Measurements from ENCODE around the gene ZC3H12D. TPM values are rescaled to one million over a fixed set of nuclear protein-coding genes. Genes with fewer than 3 reads are reported as not detected.

Gene ZC3H12D
- total and polyA plus RNA-seq, 2 donors (not counting 1 experiment from before 2014, with no cell fraction given) = 63.1 to 190 TPM

GRCh38 chr6:149435919-149436586, 48.8 kb downstream of the ZC3H12D start:
- WGBS (ENCODE audit: insufficient coverage) = 98% methylated on average over 13 of the region's 13 CpGs
- Histone ChIP-seq H3K9me3 (ENCODE audit: control extremely low read depth in 1 of 3, control insufficient read depth in 2 of 3, insufficient read depth in 1 of 3, low read length in 2 of 3) (no peaks in the 10 kb centered on the region), H3K4me3 (ENCODE audit: control extremely low read depth in 1 of 5, extremely low read depth in 1 of 5, insufficient read depth in 1 of 5, low read depth in 2 of 5, low read length in 4 of 5) (no peak overlapping the region), H3K79me2 (ENCODE audit: control insufficient read depth, insufficient read depth, low read length) (no peaks in the 10 kb centered on the region), H3K4me2 (replicated peaks; ENCODE audit: low read depth, low read length, poor library complexity, severe bottlenecking) (no peak overlapping the region), H2AFZ (ENCODE audit: insufficient read depth, low read depth, low read length, poor library complexity, severe bottlenecking) (no peak overlapping the region), H3K27me3 (replicated peaks in 1 of 4; ENCODE audit: control extremely low read depth in 1 of 4, control insufficient read depth in 3 of 4, insufficient read depth in 4 of 4, low read length in 3 of 4) (no peaks in the 10 kb centered on the region), H3K36me3 (replicated peaks in 1 of 2; ENCODE audit: control extremely low read depth in 1 of 2, control insufficient read depth in 1 of 2, extremely low read depth in 1 of 2, insufficient read depth in 2 of 2, low read length in 1 of 2) (no peaks in the 10 kb centered on the region), H4K20me1 (ENCODE audit: control insufficient read depth, insufficient read depth, low read length, poor library complexity, severe bottlenecking) (no peaks in the 10 kb centered on the region), H3K27ac (ENCODE audit: low read length in 2 of 2) (no peak overlapping the region), H3K9ac (ENCODE audit: low read length) (no peak overlapping the region), H3K4me1 (ENCODE audit: control insufficient read depth in 2 of 2, insufficient read depth in 2 of 2, low read length in 2 of 2) (peaks cover 6 to 11% of the 10 kb centered on the region in 2 donors)
- no peaks in the 10 kb centered on the region for H3K9me3 Mint-ChIP-seq (ENCODE audit: insufficient read depth)
- ChIA-PET CTCF (interaction anchor here (5.7 to 8.4 kb wide), 3 partner anchors 80 to 407 kb away, joined by 104 to 201 read pairs (median 114); no protein-coding TSS in a partner anchor), POLR2A (interaction anchor here (0.6 kb wide), 1 partner anchor 370 kb away, joined by 8 read pairs; no protein-coding TSS in a partner anchor)
- no peaks in the 10 kb centered on the region for H3K27me3 Mint-ChIP-seq
- intact Hi-C loops (cut with micrococcal nuclease) = no loop called here
- H3K27ac Mint-ChIP-seq = no peak overlapping the region
- H3K4me3 Mint-ChIP-seq = no peak overlapping the region
- TF ChIP-seq EZH2 (IDR thresholded peaks at IDR 0.05; ENCODE audit: borderline replicate concordance, insufficient read depth, low read depth, low read length, poor library complexity, severe bottlenecking) (no peak), CTCF (IDR thresholded peaks at IDR 0.05) (no peak)
- DNase-seq = no peak
- no peak for ATAC-seq (ENCODE audit: low read depth)
- peaks cover 33% of the 10 kb centered on the region for H3K4me1 Mint-ChIP-seq

- DNase-seq (no peak), ATAC-seq (ENCODE audit: low read depth) (no peak)
- H3K4me3 Mint-ChIP-seq = no peak overlapping the region
- H3K79me2 ChIP-seq (ENCODE audit: control insufficient read depth, insufficient read depth, low read length) = no peaks in the 10 kb centered on the region
- CTCF ChIA-PET = interaction anchor here (0.7 to 8.4 kb wide), 15 partner anchors 9 to 856 kb away, joined by 3 to 201 read pairs (median 19); no protein-coding TSS in a partner anchor
- H3K27ac ChIP-seq (ENCODE audit: low read length in 2 of 2) = no peak overlapping the region
- no CpG with 5 or more reads among the region's 1 CpG for WGBS (ENCODE audit: insufficient coverage)
- POLR2A ChIA-PET = interaction anchor here (0.5 to 2.5 kb wide), 2 partner anchors 117 to 244 kb away, joined by 4 to 10 read pairs; partner anchors contain the start of gene TAB2
- peaks cover under 1 to 10% of the 10 kb centered on the region in 2 donors for H3K4me1 ChIP-seq (ENCODE audit: control insufficient read depth in 2 of 2, insufficient read depth in 2 of 2, low read length in 2 of 2)
- no peak for TF ChIP-seq CTCF (IDR thresholded peaks at IDR 0.05)
- no peak for TF ChIP-seq EZH2 (IDR thresholded peaks at IDR 0.05; ENCODE audit: borderline replicate concordance, insufficient read depth, low read depth, low read length, poor library complexity, severe bottlenecking)
- no peak overlapping the region for H3K4me3 ChIP-seq (ENCODE audit: control extremely low read depth in 1 of 5, extremely low read depth in 1 of 5, insufficient read depth in 1 of 5, low read depth in 2 of 5, low read length in 4 of 5)
- no peak overlapping the region for H2AFZ ChIP-seq (ENCODE audit: insufficient read depth, low read depth, low read length, poor library complexity, severe bottlenecking)
- H3K36me3 ChIP-seq (replicated peaks in 1 of 2; ENCODE audit: control extremely low read depth in 1 of 2, control insufficient read depth in 1 of 2, extremely low read depth in 1 of 2, insufficient read depth in 2 of 2, low read length in 1 of 2) = no peaks in the 10 kb centered on the region
- H3K27me3 ChIP-seq (replicated peaks in 1 of 4; ENCODE audit: control extremely low read depth in 1 of 4, control insufficient read depth in 3 of 4, insufficient read depth in 4 of 4, low read length in 3 of 4) = no peaks in the 10 kb centered on the region
- no peak overlapping the region for H3K9ac ChIP-seq (ENCODE audit: low read length)
- H3K4me1 Mint-ChIP-seq = peaks cover 23% of the 10 kb centered on the region
- no peak overlapping the region for H3K27ac Mint-ChIP-seq
- H4K20me1 ChIP-seq (ENCODE audit: control insufficient read depth, insufficient read depth, low read length, poor library complexity, severe bottlenecking) = no peaks in the 10 kb centered on the region
- H3K27me3 Mint-ChIP-seq = no peaks in the 10 kb centered on the region
- H3K9me3 Mint-ChIP-seq (ENCODE audit: insufficient read depth) = no peaks in the 10 kb centered on the region
- H3K4me2 ChIP-seq (replicated peaks; ENCODE audit: low read depth, low read length, poor library complexity, severe bottlenecking) = no peak overlapping the region
- no peaks in the 10 kb centered on the region for H3K9me3 ChIP-seq (ENCODE audit: control extremely low read depth in 1 of 3, control insufficient read depth in 2 of 3, insufficient read depth in 1 of 3, low read length in 2 of 3)
- intact Hi-C loops (cut with micrococcal nuclease) = no loop called here
Observed at GRCh38 chr6:149433881-149434280, 50.9 kb downstream of the ZC3H12D start.

All from B cell (primary cell).